Stimulated activated naive B cell treated with anti-CD40 and anti-IgM and Interleukin-4, amounts not matched to agents 10 μg/mL and 1 μg/mL and 100 μg/mL, for 72 hours (primary cell): Measurements from ENCODE around the gene SMYD1.
A peak's percentile ranks its signal among the peaks of the same experiment; 100 is the strongest.

Experiments
- ATAC-seq, 2 donors: fragments of 150-1000 bp; cut with Tn5 transposase; replicated peaks; 2 replicates each; pipeline ENCODE4 v1.10.0; 2021; ENCODE audit warnings: moderate library complexity in 1 of 2
- DNase-seq: peaks from one replicate; pipeline ENCODE4 v3.0.0; 2021
- H3K27ac Mint-ChIP-seq: one replicate; pipeline ENCODE4 v1.8.0; 2022; ENCODE audit warnings: mild to moderate bottlenecking, mixed read lengths
- H3K27me3 Mint-ChIP-seq, 2 donors: one replicate each; pipeline ENCODE4 v1.8.0; 2022; ENCODE audit warnings: mixed read lengths in 2 of 2
- H3K36me3 Mint-ChIP-seq, 2 donors: one replicate each; pipeline ENCODE4 v1.8.0; 2022; ENCODE audit warnings: mixed read lengths in 2 of 2, mild to moderate bottlenecking in 1 of 2
- H3K4me1 Mint-ChIP-seq, 2 donors: one replicate each; pipeline ENCODE4 v1.8.0; 2022; ENCODE audit warnings: mixed read lengths in 2 of 2, mild to moderate bottlenecking in 1 of 2
- H3K4me3 Mint-ChIP-seq, 2 donors: one replicate each; pipeline ENCODE4 v1.8.0; 2022; ENCODE audit warnings: mild to moderate bottlenecking in 2 of 2, mixed read lengths in 2 of 2, moderate library complexity in 1 of 2
- H3K9me3 Mint-ChIP-seq, 2 donors: one replicate each; pipeline ENCODE4 v1.8.0; 2022; ENCODE audit warnings: mixed read lengths in 2 of 2, mild to moderate bottlenecking in 1 of 2

Gene SMYD1

GRCh38 chr2:88067189-88067588 lies 436 bp upstream of the SMYD1 start:
- H3K27me3 Mint-ChIP-seq, result no peaks in the 10 kb centered on the region
- ATAC-seq, result no peak
- DNase-seq, result no peak
- no peaks in the 10 kb centered on the region for H3K9me3 Mint-ChIP-seq
- no peaks in the 10 kb centered on the region for H3K36me3 Mint-ChIP-seq
- no peak overlapping the region for H3K27ac Mint-ChIP-seq
- H3K4me3 Mint-ChIP-seq, result no peak overlapping the region
- H3K4me1 Mint-ChIP-seq, result no peaks in the 10 kb centered on the region

GRCh38 chr2:88068044-88068443 lies 419 bp downstream of the SMYD1 start:
- Mint-ChIP-seq H3K36me3 (no peaks in the 10 kb centered on the region), H3K27ac (no peak overlapping the region), H3K4me1 (no peaks in the 10 kb centered on the region), H3K9me3 (no peaks in the 10 kb centered on the region), H3K27me3 (no peaks in the 10 kb centered on the region), H3K4me3 (no peak overlapping the region)
- DNase-seq (no peak), ATAC-seq (no peak)

GRCh38 chr2:88069117-88069516 lies 1.5 kb downstream of the SMYD1 start:
- Mint-ChIP-seq H3K9me3 (peaks cover under 1 to 2% of the 10 kb centered on the region in 2 donors), H3K4me1 (no peaks in the 10 kb centered on the region), H3K27me3 (no peaks in the 10 kb centered on the region), H3K36me3 (no peaks in the 10 kb centered on the region), H3K4me3 (no peak overlapping the region), H3K27ac (no peak overlapping the region)
- no peak for ATAC-seq
- DNase-seq, result no peak

GRCh38 chr2:88070055-88070454 lies 2.4 kb downstream of the SMYD1 start:
- no peaks in the 10 kb centered on the region for H3K4me1 Mint-ChIP-seq
- ATAC-seq (no peak), DNase-seq (no peak)
- no peak overlapping the region for H3K4me3 Mint-ChIP-seq
- no peaks in the 10 kb centered on the region for H3K36me3 Mint-ChIP-seq
- H3K27ac Mint-ChIP-seq, result no peak overlapping the region
- H3K27me3 Mint-ChIP-seq, result no peaks in the 10 kb centered on the region
- H3K9me3 Mint-ChIP-seq, result peaks cover 2 to 4% of the 10 kb centered on the region in 2 donors

- peaks cover 2 to 4% of the 10 kb centered on the region in 2 donors for H3K9me3 Mint-ChIP-seq
- no peak overlapping the region for H3K4me3 Mint-ChIP-seq
- no peaks in the 10 kb centered on the region for H3K4me1 Mint-ChIP-seq
- H3K27me3 Mint-ChIP-seq, result peaks cover 0 to 5% of the 10 kb centered on the region in 2 donors
- DNase-seq, result no peak
- peak overlapping the region; percentile 31 for H3K27ac Mint-ChIP-seq
- ATAC-seq, result no peak
- H3K36me3 Mint-ChIP-seq, result no peaks in the 10 kb centered on the region
Measured at GRCh38 chr2:88071365-88071764, 3.7 kb downstream of the SMYD1 start.

GRCh38 chr2:88074150-88074549 lies 6.5 kb downstream of the SMYD1 start:
- no peak for DNase-seq
- Mint-ChIP-seq H3K36me3 (no peaks in the 10 kb centered on the region), H3K4me3 (no peak overlapping the region), H3K27ac (no peak overlapping the region), H3K27me3 (peaks cover 0 to 5% of the 10 kb centered on the region in 2 donors), H3K4me1 (no peaks in the 10 kb centered on the region), H3K9me3 (peaks cover 2 to 4% of the 10 kb centered on the region in 2 donors)
- no peak for ATAC-seq

- Mint-ChIP-seq H3K9me3 (peaks cover 2 to 4% of the 10 kb centered on the region in 2 donors), H3K4me3 (no peak overlapping the region), H3K36me3 (no peaks in the 10 kb centered on the region), H3K27ac (no peak overlapping the region), H3K27me3 (peaks cover 0 to 5% of the 10 kb centered on the region in 2 donors), H3K4me1 (no peaks in the 10 kb centered on the region)
- no peak for DNase-seq
- ATAC-seq, result no peak
Measured at GRCh38 chr2:88074854-88075292, 7.2 kb downstream of the SMYD1 start.

GRCh38 chr2:88077080-88077479 lies 9.5 kb downstream of the SMYD1 start:
- no peak overlapping the region for H3K4me3 Mint-ChIP-seq
- no peak for DNase-seq
- ATAC-seq, result no peak
- peaks cover 0 to 5% of the 10 kb centered on the region in 2 donors for H3K27me3 Mint-ChIP-seq
- peaks cover 2 to 4% of the 10 kb centered on the region in 2 donors for H3K9me3 Mint-ChIP-seq
- H3K27ac Mint-ChIP-seq, result no peak overlapping the region
- H3K4me1 Mint-ChIP-seq, result no peaks in the 10 kb centered on the region
- no peaks in the 10 kb centered on the region for H3K36me3 Mint-ChIP-seq

GRCh38 chr2:88078643-88079172 lies 11.1 kb downstream of the SMYD1 start:
- H3K36me3 Mint-ChIP-seq, result no peaks in the 10 kb centered on the region
- peaks cover 2 to 4% of the 10 kb centered on the region in 2 donors for H3K9me3 Mint-ChIP-seq
- peaks cover 0 to 9% of the 10 kb centered on the region in 2 donors for H3K27me3 Mint-ChIP-seq
- ATAC-seq (no peak), DNase-seq (no peak)
- H3K4me3 Mint-ChIP-seq, result no peak overlapping the region
- H3K27ac Mint-ChIP-seq, result no peak overlapping the region
- H3K4me1 Mint-ChIP-seq, result no peaks in the 10 kb centered on the region

- no peaks in the 10 kb centered on the region for H3K9me3 Mint-ChIP-seq
- no peak overlapping the region for H3K27ac Mint-ChIP-seq
- ATAC-seq, result no peak
- no peaks in the 10 kb centered on the region for H3K36me3 Mint-ChIP-seq
- no peak for DNase-seq
- no peaks in the 10 kb centered on the region for H3K4me1 Mint-ChIP-seq
- H3K27me3 Mint-ChIP-seq, result peaks cover 0 to 9% of the 10 kb centered on the region in 2 donors
- H3K4me3 Mint-ChIP-seq, result no peak overlapping the region
Measured at GRCh38 chr2:88080545-88080944, 12.9 kb downstream of the SMYD1 start.

GRCh38 chr2:88081924-88082608 lies 14.4 kb downstream of the SMYD1 start:
- no peaks in the 10 kb centered on the region for H3K9me3 Mint-ChIP-seq
- DNase-seq (no peak), ATAC-seq (no peak)
- peaks cover 0 to 5% of the 10 kb centered on the region in 2 donors for H3K27me3 Mint-ChIP-seq
- no peaks in the 10 kb centered on the region for H3K36me3 Mint-ChIP-seq
- H3K27ac Mint-ChIP-seq, result no peak overlapping the region
- H3K4me1 Mint-ChIP-seq, result no peaks in the 10 kb centered on the region
- no peak overlapping the region for H3K4me3 Mint-ChIP-seq

- no peak for ATAC-seq
- Mint-ChIP-seq H3K4me1 (no peaks in the 10 kb centered on the region), H3K36me3 (no peaks in the 10 kb centered on the region), H3K27ac (no peak overlapping the region), H3K9me3 (no peaks in the 10 kb centered on the region), H3K27me3 (peaks cover 0 to 5% of the 10 kb centered on the region in 2 donors), H3K4me3 (no peak overlapping the region)
- DNase-seq, result no peak
Measured at GRCh38 chr2:88082781-88083180, 15.2 kb downstream of the SMYD1 start.

- H3K27ac Mint-ChIP-seq, result no peak overlapping the region
- H3K27me3 Mint-ChIP-seq, result peaks cover 0 to 5% of the 10 kb centered on the region in 2 donors
- DNase-seq, result no peak
- ATAC-seq, result no peak
- H3K4me3 Mint-ChIP-seq, result no peak overlapping the region
- H3K36me3 Mint-ChIP-seq, result no peaks in the 10 kb centered on the region
- peaks cover 3 to 5% of the 10 kb centered on the region in 2 donors for H3K4me1 Mint-ChIP-seq
- H3K9me3 Mint-ChIP-seq, result no peaks in the 10 kb centered on the region
Measured at GRCh38 chr2:88085099-88085498, 17.5 kb downstream of the SMYD1 start.

GRCh38 chr2:88085602-88086001 lies 18.0 kb downstream of the SMYD1 start:
- H3K36me3 Mint-ChIP-seq, result no peaks in the 10 kb centered on the region
- no peak for DNase-seq
- H3K9me3 Mint-ChIP-seq, result no peaks in the 10 kb centered on the region
- H3K4me3 Mint-ChIP-seq, result no peak overlapping the region
- H3K4me1 Mint-ChIP-seq, result peaks cover 6 to 10% of the 10 kb centered on the region in 2 donors
- peaks cover 0 to 5% of the 10 kb centered on the region in 2 donors for H3K27me3 Mint-ChIP-seq
- no peak overlapping the region for H3K27ac Mint-ChIP-seq
- no peak for ATAC-seq

GRCh38 chr2:88086401-88086800 lies 18.8 kb downstream of the SMYD1 start:
- Mint-ChIP-seq H3K36me3 (no peaks in the 10 kb centered on the region), H3K9me3 (no peaks in the 10 kb centered on the region)

More at GRCh38 chr2:88086401-88086800, 18.8 kb downstream of the SMYD1 start:
- ATAC-seq (no peak), DNase-seq (no peak)
- Mint-ChIP-seq H3K4me1 (peaks cover 11 to 18% of the 10 kb centered on the region in 2 donors), H3K27ac (no peak overlapping the region), H3K4me3 (no peak overlapping the region), H3K27me3 (peaks cover 0 to 5% of the 10 kb centered on the region in 2 donors)
